ES-I3 (cell line): Measurements from ENCODE around the gene REM2.

Experiments used
- H3K36me3 ChIP-seq: 2 replicates; pipeline ENCODE4 v1.6.1; 2013; ENCODE audit warnings: mild to moderate bottlenecking, low read length, control low read depth, moderate library complexity; ENCODE audit not compliant: insufficient read depth
- H3K4me1 ChIP-seq: 2 replicates; pipeline ENCODE4 v1.6.1; 2013; ENCODE audit warnings: mild to moderate bottlenecking, control low read depth, low read length; ENCODE audit not compliant: insufficient read depth
- H3K9ac ChIP-seq: 2 replicates; pipeline ENCODE4 v1.6.1; 2013; ENCODE audit warnings: low read depth, mild to moderate bottlenecking, low read length, moderate library complexity
- H3K9me3 ChIP-seq: 2 replicates; pipeline ENCODE4 v1.6.1; 2013; ENCODE audit warnings: mild to moderate bottlenecking, low read length, moderate library complexity; ENCODE audit not compliant: control insufficient read depth, insufficient read depth

REM2 gene

GRCh38 chr14:22932146-22932545 lies 49.1 kb downstream of the REM2 start:
- peaks cover 8% of the 10 kb centered on the region for H3K4me1 ChIP-seq
- no peaks in the 10 kb centered on the region for H3K36me3 ChIP-seq
- no peaks in the 10 kb centered on the region for H3K9me3 ChIP-seq
- H3K9ac ChIP-seq = no peak overlapping the region

GRCh38 chr14:22935156-22935555 lies 52.1 kb downstream of the REM2 start:
- H3K36me3 ChIP-seq = no peaks in the 10 kb centered on the region
- H3K9ac ChIP-seq = no peak overlapping the region
- H3K9me3 ChIP-seq = no peaks in the 10 kb centered on the region

More at GRCh38 chr14:22935156-22935555, 52.1 kb downstream of the REM2 start:
- no peaks in the 10 kb centered on the region for H3K4me1 ChIP-seq
